Measurements from ENCODE around the gene HOXD1.

DNA sequence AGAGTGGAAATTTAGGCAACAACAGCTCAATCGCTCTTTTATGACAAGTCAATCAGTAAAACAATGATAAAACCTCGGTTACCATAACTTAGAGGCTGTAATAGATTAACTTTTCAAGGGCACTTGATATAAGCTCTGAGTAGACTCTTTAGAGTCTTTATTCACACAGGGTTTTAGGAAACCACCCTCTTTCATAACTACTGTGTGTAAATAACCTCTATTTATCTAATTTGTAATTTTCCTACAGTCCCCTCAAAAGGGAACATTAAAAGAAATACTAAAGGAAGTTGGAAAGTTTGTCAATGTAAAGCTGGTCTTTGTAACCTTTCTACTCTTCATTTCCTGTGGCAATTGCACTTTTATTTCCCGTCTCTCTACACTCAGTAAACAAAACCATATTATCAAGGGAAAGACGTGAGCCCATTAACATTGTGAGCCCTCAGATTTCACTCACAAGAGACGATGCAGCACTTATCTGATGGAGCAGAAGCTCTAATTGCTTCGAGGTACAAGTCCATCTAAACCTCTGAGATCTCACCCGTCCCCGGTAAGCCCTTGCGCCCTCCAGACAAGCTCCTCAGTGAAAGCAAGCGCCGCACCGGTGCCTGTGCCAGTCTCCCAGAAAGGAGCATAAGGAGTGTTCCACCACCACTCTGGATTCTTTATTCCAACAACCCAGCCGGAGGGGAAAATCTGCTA lies 1.1 kb upstream of the HOXD1 start:
- TF ChIP-seq YY1 (IDR thresholded peaks at IDR 0.05; ENCODE audit: insufficient read depth, insufficient read length) = no peak
- no peak for TF ChIP-seq ZNF274 (IDR thresholded peaks at IDR 0.05; ENCODE audit: low read depth, low read length)

Measured in NT2/D1 (cell line).